Activated T-helper 17 cell treated with anti-CD3 and anti-CD28 coated beads, Interleukin-2, amount 50 U/mL, for 72 hours (primary cell): ENCODE measurements around the gene PLCD3. TPM values are rescaled to one million over a fixed set of nuclear protein-coding genes. Genes with fewer than 3 reads are reported as not detected.

Experiments
- ATAC-seq: fragments of 150-1000 bp; cut with Tn5 transposase; replicated peaks from 2 replicates; pipeline ENCODE4 v1.10.0; 2021; ENCODE audit warnings: mild to moderate bottlenecking, moderate library complexity
- H3K27ac Mint-ChIP-seq: one replicate; pipeline ENCODE4 v1.8.0; 2022; ENCODE audit warnings: mixed read lengths
- H3K27me3 Mint-ChIP-seq: one replicate; pipeline ENCODE4 v1.8.0; 2022; ENCODE audit warnings: mixed read lengths
- H3K36me3 Mint-ChIP-seq: one replicate; pipeline ENCODE4 v1.8.0; 2022; ENCODE audit warnings: low read depth, mild to moderate bottlenecking, mixed read lengths
- H3K4me1 Mint-ChIP-seq: one replicate; pipeline ENCODE4 v1.8.0; 2022; ENCODE audit warnings: mixed read lengths
- H3K4me3 Mint-ChIP-seq: one replicate; pipeline ENCODE4 v1.8.0; 2022; ENCODE audit warnings: mild to moderate bottlenecking, mixed read lengths
- H3K9me3 Mint-ChIP-seq: one replicate; pipeline ENCODE4 v1.8.0; 2022; ENCODE audit warnings: mixed read lengths
- total RNA-seq, 2 donors: library from RNA; stranded (reverse); gene quantifications; one replicate each; pipeline ENCODE4 v1.2.3, GENCODE V29; 2022

The PLCD3 gene
- total RNA-seq = 1 to 10 TPM; 3.1 to 6.5 TPM

- Mint-ChIP-seq H3K36me3 (no peaks in the 10 kb centered on the region), H3K9me3 (no peaks in the 10 kb centered on the region), H3K27ac (peak within 1 kb of the TSS; percentile 33), H3K4me3 (peak within 1 kb of the TSS; percentile 82), H3K4me1 (peaks cover 7% of the 10 kb centered on the region), H3K27me3 (no peaks in the 10 kb centered on the region)
- ATAC-seq = no peak
These were observed at the start of gene PLCD3 for GRCh38 chr17:45132320-45132571. Gene PLCD3 (minus strand): TSS chr17:45132515. CDS start chr17:45132410, 105 bp downstream.

- Mint-ChIP-seq H3K27ac (no peak overlapping the region), H3K9me3 (no peaks in the 10 kb centered on the region), H3K4me1 (peaks cover 5% of the 10 kb centered on the region), H3K27me3 (no peaks in the 10 kb centered on the region), H3K4me3 (no peak overlapping the region), H3K36me3 (no peaks in the 10 kb centered on the region)
- ATAC-seq = no peak
These were observed 45.2 kb upstream of the PLCD3 start for GRCh38 chr17:45177563-45177962.

GRCh38 chr17:45175759-45176115 is 43.4 kb upstream of the PLCD3 start:
- no peaks in the 10 kb centered on the region for H3K27me3 Mint-ChIP-seq
- peaks cover 5% of the 10 kb centered on the region for H3K4me1 Mint-ChIP-seq
- no peak overlapping the region for H3K4me3 Mint-ChIP-seq
- no peak for ATAC-seq
- no peaks in the 10 kb centered on the region for H3K36me3 Mint-ChIP-seq
- H3K9me3 Mint-ChIP-seq = no peaks in the 10 kb centered on the region
- H3K27ac Mint-ChIP-seq = peak overlapping the region; percentile 52

- H3K27ac Mint-ChIP-seq = peak overlapping the region; percentile 93
- H3K27me3 Mint-ChIP-seq = no peaks in the 10 kb centered on the region
- no peaks in the 10 kb centered on the region for H3K36me3 Mint-ChIP-seq
- H3K9me3 Mint-ChIP-seq = no peaks in the 10 kb centered on the region
- peak overlapping the region; percentile 76 for H3K4me3 Mint-ChIP-seq
- ATAC-seq = peak; percentile 75
- H3K4me1 Mint-ChIP-seq = peaks cover 5% of the 10 kb centered on the region
These were observed 40.4 kb upstream of the PLCD3 start for GRCh38 chr17:45172541-45173286.

- Mint-ChIP-seq H3K27me3 (no peaks in the 10 kb centered on the region), H3K4me1 (peaks cover 5% of the 10 kb centered on the region), H3K9me3 (no peaks in the 10 kb centered on the region), H3K27ac (peak overlapping the region; percentile 93), H3K36me3 (no peaks in the 10 kb centered on the region), H3K4me3 (peak overlapping the region; percentile 76)
- ATAC-seq = no peak
These were observed 39.9 kb upstream of the PLCD3 start for GRCh38 chr17:45172232-45172540.

- Mint-ChIP-seq H3K27ac (peak overlapping the region; percentile 93), H3K4me3 (peak overlapping the region; percentile 76), H3K9me3 (no peaks in the 10 kb centered on the region), H3K4me1 (peaks cover 5% of the 10 kb centered on the region), H3K36me3 (no peaks in the 10 kb centered on the region), H3K27me3 (no peaks in the 10 kb centered on the region)
- ATAC-seq = no peak
These were observed 39.3 kb upstream of the PLCD3 start for GRCh38 chr17:45171338-45172231.

GRCh38 chr17:45170931-45171337 is 38.6 kb upstream of the PLCD3 start:
- no peak for ATAC-seq
- Mint-ChIP-seq H3K27me3 (no peaks in the 10 kb centered on the region), H3K4me3 (peak overlapping the region; percentile 76), H3K9me3 (no peaks in the 10 kb centered on the region), H3K27ac (peak overlapping the region; percentile 93), H3K4me1 (peaks cover 5% of the 10 kb centered on the region), H3K36me3 (no peaks in the 10 kb centered on the region)

- H3K4me3 Mint-ChIP-seq = no peak overlapping the region
- no peak overlapping the region for H3K27ac Mint-ChIP-seq
- H3K27me3 Mint-ChIP-seq = no peaks in the 10 kb centered on the region
- peaks cover 5% of the 10 kb centered on the region for H3K4me1 Mint-ChIP-seq
- H3K36me3 Mint-ChIP-seq = no peaks in the 10 kb centered on the region
- no peaks in the 10 kb centered on the region for H3K9me3 Mint-ChIP-seq
- ATAC-seq = no peak
These were observed 38.1 kb upstream of the PLCD3 start for GRCh38 chr17:45170280-45170930.

- Mint-ChIP-seq H3K4me3 (no peak overlapping the region), H3K9me3 (no peaks in the 10 kb centered on the region), H3K36me3 (no peaks in the 10 kb centered on the region)
These were observed 36.9 kb upstream of the PLCD3 start for GRCh38 chr17:45168991-45169752.

GRCh38 chr17:45164734-45165269 is 32.5 kb upstream of the PLCD3 start:
- peaks cover 17% of the 10 kb centered on the region for H3K36me3 Mint-ChIP-seq
- ATAC-seq = no peak
- H3K27ac Mint-ChIP-seq = no peak overlapping the region
- no peak overlapping the region for H3K4me3 Mint-ChIP-seq
- peaks cover 5% of the 10 kb centered on the region for H3K4me1 Mint-ChIP-seq
- H3K9me3 Mint-ChIP-seq = no peaks in the 10 kb centered on the region
- no peaks in the 10 kb centered on the region for H3K27me3 Mint-ChIP-seq

More at GRCh38 chr17:45168991-45169752, 36.9 kb upstream of the PLCD3 start:
- no peak for ATAC-seq
- Mint-ChIP-seq H3K27ac (no peak overlapping the region), H3K27me3 (no peaks in the 10 kb centered on the region), H3K4me1 (peaks cover 10% of the 10 kb centered on the region)

GRCh38 chr17:45162025-45162687 is 29.8 kb upstream of the PLCD3 start:
- Mint-ChIP-seq H3K4me3 (peak overlapping the region; percentile 96), H3K27me3 (no peaks in the 10 kb centered on the region), H3K4me1 (peaks cover 16% of the 10 kb centered on the region), H3K27ac (peak overlapping the region; percentile 94), H3K9me3 (no peaks in the 10 kb centered on the region), H3K36me3 (peaks cover 35% of the 10 kb centered on the region)
- ATAC-seq = no peak

- peak; percentile 98 for ATAC-seq
- H3K36me3 Mint-ChIP-seq = peaks cover 35% of the 10 kb centered on the region
- H3K27me3 Mint-ChIP-seq = no peaks in the 10 kb centered on the region
- H3K4me1 Mint-ChIP-seq = peaks cover 16% of the 10 kb centered on the region
- peak within 1 kb of the TSS; percentile 94 for H3K27ac Mint-ChIP-seq
- no peaks in the 10 kb centered on the region for H3K9me3 Mint-ChIP-seq
- peak within 1 kb of the TSS; percentile 96 for H3K4me3 Mint-ChIP-seq
These were observed 29.1 kb upstream of the PLCD3 start, which contains the start of gene HEXIM2 for GRCh38 chr17:45161288-45162024. Gene HEXIM2 (plus strand): TSS chr17:45161875. CDS start chr17:45162794, 919 bp downstream.
